Sciatic nerve (tissue), 2 donors: Measurements from ENCODE around the gene SORCS2. TPM values are rescaled to one million over a fixed set of nuclear protein-coding genes. Genes with fewer than 3 reads are reported as not detected.
"Not testable (repeated sequence)": the region's sequence is repeated elsewhere in the genome, so short reads cannot be mapped to it uniquely, and the experiment has no call there.

Source experiments
- ATAC-seq: fragments of 200-7000 bp; cut with Tn5 transposase; one replicate; pipeline ENCODE4 v1.9.1; 2020; ENCODE audit warnings: mild to moderate bottlenecking, moderate library complexity
- DNase-seq: peaks from one replicate; pipeline ENCODE4 v3.0.0-alpha.2; 2020; ENCODE audit warnings: low spot score
- intact Hi-C: fragments of 100-400 bp; cut with DNase I; formaldehyde crosslinking; loops from one replicate; pipeline ENCODE4 v1.14.2; 2022
- total RNA-seq: library from RNA; stranded (reverse); fragmentation: NEBNext Ultra II Directional; extraction: Animal tissue kit (Norgen Biotek cat#: 25700); gene quantifications from one replicate; pipeline ENCODE4 v1.2.1, GENCODE V29; 2021
- donor health status: DM: no; HTN: no; CAD: no.
- donor health status: DM: no; HTN: no; CAD: no.

Gene SORCS2
- total RNA-seq, 1 donor from 2014 or later = 52.5 TPM

DNA sequence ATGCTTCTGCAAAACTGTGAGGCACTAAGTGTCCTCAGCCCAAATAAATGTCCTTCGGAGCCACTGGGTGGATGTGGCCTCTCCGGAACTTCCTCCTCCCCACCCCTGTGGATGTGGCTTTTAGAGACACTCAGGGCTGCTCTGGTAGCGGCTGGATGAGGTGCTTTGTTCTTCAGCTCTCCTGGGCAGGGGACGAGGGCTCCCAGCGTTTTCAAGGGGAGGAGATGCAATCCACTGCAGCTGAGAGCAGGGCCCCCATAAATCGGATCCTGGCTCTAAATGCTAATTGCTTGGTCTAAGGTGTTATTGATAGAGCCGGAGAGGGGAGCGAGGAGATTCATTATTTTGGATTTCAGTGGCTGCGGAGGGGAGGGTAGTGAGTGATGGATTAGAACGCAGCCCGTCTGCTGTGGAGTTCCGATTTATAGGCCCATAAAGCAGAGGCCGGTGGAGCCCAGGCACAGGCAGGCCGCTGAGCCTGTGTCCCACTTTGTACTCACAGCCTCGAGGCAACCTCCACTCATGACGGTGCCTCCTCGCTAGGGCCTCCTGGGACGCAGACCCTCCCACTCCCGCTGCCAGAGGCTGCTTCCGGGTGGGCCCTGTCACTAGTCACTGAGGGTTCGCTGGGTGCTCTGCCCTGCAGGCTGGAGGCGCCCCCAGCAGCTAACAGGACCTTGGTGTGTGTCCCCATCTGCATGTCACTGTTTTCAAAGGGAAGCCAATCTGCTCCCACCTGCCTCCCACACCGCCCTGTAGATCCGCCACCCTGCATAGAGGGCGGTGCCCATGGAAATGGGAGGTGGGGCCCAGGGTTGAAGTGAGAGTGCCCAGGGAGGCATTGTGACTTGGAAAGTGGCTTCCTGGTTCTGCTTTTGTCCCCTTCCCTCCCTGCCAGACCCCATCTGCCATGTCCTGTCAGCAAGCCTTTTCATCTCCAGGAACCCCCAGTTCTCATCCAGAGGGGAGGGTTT lies 377.8 kb downstream of the SORCS2 start:
- DNase-seq (no peak), ATAC-seq (no peak)
- intact Hi-C loops = no loop called here

DNA sequence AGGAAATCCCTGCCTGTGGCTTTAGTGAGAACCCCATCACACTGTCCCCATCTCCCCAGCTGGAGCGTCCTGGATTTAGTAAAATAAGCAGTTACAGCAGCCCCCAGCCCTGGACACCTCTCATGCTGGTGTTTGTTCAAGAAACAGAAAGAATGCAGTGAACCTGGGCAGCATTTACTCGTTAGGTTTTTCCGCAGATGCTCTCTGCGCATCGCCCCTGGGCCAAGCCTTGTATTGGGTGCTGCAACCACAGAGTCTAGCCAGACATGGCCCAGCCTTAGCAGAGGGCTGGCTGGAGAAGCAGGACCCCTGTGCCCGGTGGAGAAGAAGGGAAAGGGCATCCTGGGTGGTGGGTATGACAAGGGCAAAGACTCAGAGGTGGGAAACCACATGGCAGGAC lies 378.7 kb downstream of the SORCS2 start:
- ATAC-seq (no peak), DNase-seq (no peak)
- intact Hi-C loops = no loop called here

DNA sequence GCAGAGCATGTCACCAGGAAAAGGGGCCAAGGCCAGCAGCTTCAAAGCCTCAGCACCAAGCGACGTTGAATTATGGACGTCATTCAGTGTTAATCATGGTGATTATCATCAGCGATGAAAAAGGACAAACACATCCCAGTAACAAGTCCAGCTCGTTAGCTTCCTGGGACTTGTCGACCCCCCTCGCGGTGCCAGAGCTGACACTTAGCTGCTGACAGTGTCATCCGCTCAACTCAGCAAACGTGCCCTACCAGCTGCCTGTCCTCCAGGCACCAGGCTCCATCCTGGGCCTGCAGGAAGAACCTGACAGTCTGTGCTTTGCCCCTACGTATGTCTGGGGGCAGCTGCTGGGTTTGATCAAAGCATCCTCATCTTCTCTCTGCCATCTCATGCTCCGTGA lies 379.4 kb downstream of the SORCS2 start:
- DNase-seq = no peak
- no peak for ATAC-seq
- intact Hi-C loops = no loop called here

DNA sequence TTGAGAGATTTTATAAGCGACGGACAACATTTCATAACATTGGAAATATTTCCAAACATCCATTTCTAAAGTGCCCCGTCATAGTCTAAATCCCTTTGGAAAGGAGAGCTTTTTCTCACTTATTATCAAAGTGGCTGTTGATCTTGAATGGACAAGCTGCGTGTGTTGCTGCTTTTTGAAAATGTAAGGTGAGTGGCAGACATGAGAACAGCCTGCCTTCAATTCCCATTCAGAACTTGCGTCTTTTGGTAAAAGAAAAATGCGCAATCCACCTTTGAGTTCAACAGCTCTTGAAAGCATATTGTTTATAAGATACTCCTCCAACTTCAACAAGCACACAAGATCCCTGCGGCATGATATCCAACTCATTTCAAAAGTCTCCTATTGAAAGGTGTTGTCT lies 380.6 kb downstream of the SORCS2 start:
- ATAC-seq (no peak), DNase-seq (no peak)
- intact Hi-C loops = no loop called here

DNA sequence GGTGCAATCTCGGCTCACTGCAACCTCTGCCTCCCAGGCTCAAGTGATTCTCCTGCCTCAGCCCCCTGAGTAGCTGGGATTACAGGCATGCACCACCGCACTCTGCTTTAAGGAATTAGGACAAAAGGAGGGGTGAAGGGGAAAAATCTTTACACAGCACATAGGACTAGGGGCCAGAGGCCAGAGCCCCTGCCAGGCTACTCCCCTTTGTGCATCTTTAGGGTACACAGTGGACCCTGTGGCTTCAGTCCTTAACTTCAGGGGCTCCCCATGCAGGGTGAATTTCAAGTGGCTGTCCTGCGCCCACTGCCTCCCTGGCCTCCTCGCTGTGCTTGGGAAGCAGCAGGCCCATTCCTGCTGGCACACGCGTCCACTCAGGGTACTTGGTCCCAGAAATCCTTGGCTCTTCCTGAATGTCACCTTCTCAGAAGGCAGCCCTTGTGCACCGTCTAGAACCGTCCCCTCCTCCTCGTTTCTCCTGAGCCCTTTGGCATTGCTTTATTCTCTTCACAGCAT lies 381.3 kb downstream of the SORCS2 start:
- intact Hi-C loops = no loop called here
- ATAC-seq (no peak), DNase-seq (no peak)

DNA sequence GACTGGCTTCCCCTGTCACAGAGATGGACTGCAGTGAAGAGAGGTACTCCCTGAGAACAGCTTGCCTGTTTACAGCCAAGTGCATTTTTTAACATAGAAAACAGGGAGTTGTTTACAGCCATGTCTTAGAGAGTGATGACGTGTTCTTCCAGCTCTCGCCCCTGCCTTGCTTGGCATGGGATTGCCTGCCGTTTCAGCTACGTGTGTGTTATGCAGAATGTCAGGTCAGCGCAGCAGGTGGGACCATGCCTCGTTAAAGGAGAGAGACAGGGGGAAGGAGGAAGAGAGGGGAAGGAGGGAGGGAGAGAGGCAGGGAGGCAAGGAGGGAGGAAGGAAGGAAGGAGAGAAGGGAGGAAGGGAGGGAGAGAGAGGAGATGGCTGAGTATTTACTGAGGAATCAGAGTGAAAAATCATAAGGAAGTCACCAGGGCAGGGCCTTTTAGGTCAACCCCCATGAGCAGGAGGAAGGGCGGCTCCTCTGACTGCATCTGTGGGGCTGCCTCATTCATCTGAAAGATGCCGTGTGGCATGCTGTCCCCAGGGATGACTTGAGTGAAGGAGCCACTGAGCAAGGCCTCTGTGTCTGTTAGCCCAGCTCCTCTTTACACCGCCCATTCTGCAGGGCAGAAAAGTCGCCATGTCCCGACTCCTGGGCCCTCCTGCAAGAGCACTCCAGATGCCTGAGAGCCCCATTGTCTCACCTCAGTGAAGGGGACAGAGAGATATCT lies 382.1 kb downstream of the SORCS2 start:
- DNase-seq (no peak), ATAC-seq (no peak)
- intact Hi-C loops = no loop called here

DNA sequence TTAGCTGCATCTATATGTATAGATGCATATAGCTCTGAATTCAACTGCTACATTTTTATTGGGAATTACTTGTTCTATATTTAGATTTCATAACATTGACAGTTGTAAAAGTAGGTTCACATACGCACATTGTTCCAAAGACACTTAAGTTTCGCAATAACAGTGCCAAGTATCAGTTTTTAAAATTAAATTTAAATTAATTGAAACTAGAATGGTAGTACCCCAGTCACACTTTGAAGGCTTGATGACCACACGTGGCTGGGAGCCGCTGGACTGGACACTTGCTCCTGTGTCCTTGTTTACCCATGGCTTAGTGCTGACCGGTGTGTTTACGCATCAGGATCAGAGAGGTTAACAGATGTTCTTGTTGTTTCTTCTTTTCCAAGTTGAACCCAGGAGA lies 383.1 kb downstream of the SORCS2 start:
- DNase-seq (no peak), ATAC-seq (no peak)
- intact Hi-C loops = no loop called here

DNA sequence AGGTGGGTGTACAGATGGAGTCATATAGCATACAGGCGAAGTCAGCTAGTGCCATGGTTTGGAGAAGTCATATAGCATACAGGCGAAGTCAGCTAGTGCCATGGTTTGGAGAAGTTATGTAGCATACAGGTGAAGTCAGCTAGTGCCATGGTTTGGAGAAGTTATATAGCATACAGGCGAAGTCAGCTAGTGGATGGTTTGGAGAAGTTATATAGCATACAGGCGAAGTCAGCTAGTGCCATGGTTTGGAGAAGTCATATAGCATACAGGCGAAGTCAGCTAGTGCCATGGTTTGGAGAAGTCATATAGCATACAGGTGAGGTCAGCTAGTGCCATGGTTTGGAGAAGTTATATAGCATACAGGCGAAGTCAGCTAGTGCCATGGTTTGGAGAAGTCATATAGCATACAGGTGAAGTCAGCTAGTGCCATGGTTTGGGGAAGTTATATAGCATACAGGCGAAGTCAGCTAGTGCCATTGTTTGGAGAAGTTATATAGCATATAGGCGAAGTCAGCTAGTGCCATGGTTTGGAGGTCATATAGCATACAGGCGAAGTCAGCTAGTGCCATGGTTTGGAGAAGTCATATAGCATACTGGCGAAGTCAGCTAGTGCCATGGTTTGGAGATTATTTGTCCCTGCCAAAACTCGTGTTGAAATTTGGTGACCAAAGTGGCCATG lies 385.2 kb downstream of the SORCS2 start:
- ATAC-seq, DNase-seq, intact Hi-C loops: not testable (repeated sequence)

DNA sequence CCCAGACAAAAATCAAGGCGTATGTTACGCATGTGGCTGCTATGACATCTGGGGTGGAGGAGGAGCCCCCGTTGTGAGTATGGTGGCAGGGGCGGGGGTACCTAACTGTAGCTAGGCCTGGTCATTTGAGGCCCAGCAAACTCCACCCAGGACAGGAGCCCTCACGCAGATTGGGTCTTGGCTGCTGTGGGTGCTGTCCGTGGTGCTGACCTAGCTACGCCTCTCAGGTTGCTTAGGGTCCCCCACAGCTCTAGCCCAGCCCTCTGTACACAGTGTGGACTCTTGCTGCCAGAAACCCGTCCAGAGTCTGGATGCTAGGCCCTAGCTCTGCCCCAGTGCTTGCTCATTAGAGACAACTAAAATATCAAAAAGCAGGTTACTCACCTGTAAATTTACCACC lies 389.1 kb downstream of the SORCS2 start:
- ATAC-seq (no peak), DNase-seq (no peak)
- intact Hi-C loops = no loop called here

DNA sequence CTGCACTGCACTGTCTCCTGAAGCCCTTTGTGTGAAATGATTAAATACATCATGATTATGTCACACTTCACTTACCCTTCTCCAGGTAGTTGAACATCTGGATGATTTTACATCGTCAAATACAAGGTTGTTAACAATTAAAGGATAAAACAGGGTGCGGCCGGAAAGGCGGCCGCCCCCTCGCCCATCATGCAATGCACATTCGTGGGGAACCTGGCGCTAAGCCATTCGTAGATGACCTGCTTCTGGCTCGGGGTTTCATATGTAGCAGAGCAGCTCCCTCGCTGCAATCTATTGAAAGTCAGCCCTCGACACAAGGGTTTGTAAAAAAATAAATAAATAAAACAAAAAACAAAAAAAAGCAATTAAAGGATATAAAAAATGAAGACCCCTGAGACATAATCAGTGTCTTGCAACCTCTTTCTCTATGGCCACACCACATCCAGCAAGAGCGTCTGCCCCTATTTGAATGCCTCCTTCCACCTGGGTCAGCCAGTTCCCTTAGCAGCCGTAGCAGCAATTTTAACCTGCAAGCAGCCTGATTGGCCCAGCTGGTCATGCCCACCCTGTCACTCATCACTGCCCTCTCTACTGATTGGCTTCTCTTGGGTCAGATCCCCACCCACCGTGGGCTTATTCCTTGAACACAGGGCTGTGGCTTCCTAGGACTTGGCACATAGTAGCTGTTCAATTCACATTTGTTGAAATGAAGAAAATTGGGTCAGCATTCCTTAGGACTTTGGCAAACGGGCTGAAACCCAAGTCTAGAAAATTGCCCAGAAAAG lies 390.2 kb downstream of the SORCS2 start:
- DNase-seq (no peak), ATAC-seq (no peak)
- intact Hi-C loops = no loop called here

DNA sequence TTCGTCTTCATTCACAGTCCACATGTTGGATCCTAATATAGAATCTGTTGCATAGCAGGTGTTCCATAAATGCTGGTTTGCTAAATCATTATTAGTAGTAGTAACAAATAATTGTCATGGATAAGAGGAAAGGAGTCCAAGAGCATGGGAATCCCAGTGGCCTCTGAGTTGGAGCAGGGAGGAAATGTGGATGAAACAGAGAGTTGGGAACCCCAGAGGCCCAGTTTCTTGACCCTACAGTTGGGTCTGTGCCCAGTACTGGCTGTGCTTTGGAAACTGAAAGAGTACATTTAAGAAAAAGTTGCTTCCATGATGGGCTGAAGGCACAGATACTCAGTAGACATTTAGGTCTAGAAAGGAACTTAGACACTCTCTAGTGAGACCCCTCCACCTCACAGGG lies 391.8 kb downstream of the SORCS2 start:
- intact Hi-C loops = no loop called here

DNA sequence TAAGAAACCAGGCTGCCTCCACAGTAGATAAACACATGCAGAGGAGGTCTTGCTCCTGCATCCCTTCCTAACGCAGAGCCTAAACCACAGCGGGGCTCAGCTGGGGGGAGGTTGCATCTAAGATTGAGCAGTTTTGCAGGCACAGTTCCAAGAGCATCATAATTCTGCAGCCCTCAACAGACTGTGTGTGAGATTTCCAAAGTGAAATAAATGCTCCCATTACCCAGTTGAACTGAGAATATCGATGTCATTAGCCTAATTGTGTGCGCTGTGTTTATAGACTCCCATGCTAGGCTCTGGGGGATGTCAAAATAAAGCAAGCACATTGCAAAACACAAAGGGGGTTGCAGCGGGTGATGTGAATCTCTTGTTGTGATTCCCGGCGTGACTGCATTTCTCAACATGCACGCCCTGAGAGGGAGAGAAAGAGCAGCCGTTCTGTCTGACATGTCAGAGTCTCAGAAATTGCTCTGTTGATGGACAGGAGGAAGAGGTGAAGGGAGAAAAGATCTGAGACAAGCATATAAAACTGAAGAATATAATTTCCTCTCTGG lies 392.3 kb downstream of the SORCS2 start:
- no peak for DNase-seq
- intact Hi-C loops = no loop called here
- ATAC-seq = peak; percentile 47

More for the DNA sequence above, 391.8 kb downstream of the SORCS2 start:
- ATAC-seq (peak; percentile 43), DNase-seq (no peak)

DNA sequence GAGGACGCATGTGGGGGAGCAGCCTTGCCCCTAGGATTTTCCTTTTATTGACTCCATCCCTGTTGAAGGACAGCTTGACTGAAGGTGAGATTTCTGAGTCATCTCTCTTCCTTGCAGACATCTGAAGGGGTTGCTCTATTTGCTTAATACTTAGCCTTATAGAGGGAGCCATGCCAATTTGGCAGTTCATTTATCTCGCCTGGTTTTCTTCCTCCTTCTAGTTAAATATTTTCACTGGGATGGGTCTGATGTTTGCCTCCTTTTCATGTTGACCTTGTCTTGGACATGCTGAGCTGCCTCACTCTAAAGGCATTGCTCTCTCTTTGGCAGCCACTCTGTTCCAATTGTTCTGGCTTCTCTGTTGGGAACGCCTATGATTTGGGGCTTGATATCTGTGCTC lies 393.4 kb downstream of the SORCS2 start:
- peak; percentile 72 for ATAC-seq

DNA sequence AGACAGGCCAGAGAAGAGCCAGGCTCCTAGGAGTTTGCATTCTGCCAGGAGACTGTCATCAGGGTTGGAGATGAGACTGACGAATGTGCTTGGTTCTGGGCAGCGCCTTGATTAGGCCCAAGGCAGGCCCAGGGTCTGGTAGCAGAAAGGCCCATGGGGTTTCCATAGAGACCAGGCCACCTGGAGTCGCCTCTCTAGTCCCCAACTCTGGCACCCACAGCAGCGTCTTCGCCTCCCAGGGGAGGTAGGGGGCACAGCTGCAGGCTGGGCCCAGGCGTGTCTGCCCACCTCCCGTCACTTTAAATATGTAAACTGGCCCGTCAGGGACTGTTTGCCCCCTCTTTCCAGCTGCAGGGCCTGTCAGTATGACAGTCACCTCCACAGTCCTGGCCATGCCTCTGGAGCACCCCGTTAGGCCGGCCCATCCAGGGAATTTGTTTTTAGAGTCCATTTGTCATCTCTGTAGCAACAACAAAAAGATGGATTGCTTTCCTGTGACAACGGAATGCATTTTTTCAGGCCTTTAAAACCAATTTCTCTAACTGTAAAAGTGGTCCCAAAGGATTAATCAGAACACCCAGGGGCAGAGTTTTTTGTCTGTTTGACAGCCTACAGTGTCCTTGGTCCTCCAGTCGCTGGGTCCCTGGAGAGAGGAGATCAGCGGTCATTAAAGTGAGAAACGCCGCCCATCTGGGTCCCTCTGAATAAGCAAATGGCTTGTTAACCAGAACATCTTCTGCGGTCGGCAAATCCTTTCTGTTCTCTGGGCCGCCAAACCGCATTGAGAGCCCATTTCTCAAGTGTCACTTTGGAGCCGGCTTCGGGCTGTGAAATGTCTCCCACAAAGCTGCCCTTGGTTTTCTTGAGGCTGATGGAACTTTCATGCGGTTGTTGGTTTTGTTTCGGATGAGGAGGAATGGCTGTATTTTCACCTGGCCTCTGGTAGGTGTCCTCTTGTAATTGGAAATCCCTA lies 395.4 kb downstream of the SORCS2 start:
- ATAC-seq (no peak), DNase-seq (no peak)
- intact Hi-C loops = no loop called here

More for the DNA sequence above, 393.4 kb downstream of the SORCS2 start:
- DNase-seq = no peak
- intact Hi-C loops = no loop called here

DNA sequence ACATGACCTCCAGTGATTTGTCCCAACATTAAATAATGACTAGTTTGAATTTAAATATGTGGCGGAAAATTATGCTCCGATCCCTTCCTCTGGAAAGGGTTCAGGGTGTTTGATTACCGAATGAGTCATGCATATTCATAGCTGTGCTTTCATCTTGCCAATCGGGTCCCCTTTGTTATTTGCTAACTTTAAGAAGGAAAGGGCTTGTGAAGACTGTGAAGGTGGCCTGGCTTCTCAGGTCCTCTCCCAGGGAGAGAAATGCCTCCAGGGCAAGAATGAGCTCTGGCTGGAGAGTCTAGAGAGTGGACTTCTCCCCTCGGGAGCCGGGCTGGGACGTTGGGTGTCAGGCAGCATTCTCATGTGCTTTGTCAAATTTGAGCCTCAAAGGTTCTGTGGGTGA lies 397.9 kb downstream of the SORCS2 start:
- intact Hi-C loops = no loop called here
- no peak for ATAC-seq
- DNase-seq = no peak

DNA sequence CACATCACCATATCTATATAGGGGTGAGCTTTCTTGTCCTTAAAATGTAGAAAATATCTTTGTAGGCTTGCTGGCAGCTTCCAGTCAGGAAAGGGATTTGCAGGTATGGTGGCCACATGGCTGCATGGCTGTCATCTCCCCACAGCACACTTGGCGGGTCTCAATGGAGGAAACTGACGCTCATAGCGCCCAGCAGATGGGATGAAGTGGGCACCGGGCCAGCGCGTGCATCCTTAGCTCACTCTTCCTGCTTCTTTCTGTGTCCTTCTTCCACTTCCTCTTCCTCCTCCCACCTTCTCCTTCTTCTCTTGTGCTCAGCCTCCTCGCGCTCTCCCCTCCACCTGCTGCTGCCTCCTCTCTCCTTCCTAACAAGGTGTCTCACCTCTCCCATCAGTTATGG lies 398.6 kb downstream of the SORCS2 start:
- ATAC-seq = no peak
- intact Hi-C loops = no loop called here
- DNase-seq = no peak

DNA sequence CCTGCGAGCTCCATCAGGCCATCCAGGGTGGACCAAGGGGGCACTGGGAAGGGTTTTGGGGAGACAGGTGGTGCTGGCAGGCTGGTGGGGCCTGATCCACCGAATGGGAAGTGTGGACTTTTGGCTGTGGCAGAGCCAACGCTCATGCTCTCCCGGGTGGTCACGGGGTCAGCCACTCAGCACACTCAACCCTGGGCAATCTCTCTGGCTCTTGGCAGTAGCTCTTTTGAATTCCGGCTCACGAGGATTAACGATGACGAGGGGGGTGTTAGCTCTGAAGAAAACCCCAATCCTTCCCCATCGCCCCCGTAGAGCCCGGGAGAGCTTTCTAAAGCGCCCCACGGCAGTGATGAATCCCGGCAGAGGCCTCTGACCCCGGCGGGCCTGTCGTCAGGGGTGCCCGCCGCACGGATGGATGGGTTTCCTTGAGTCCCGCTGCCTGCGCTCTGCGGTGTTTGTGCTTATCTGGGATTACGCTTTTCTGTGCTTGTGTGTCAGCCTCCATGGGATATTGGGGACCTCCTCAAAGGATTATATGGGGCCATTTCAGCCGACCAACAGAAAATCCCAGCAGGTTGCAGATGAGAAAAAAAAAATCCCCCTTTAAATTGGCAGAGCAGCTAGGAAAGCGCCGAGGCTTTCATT lies 399.2 kb downstream of the SORCS2 start:
- intact Hi-C loops = no loop called here
- DNase-seq (no peak), ATAC-seq (no peak)
